Colon (tissue), 2 donors: ENCODE results near the gene VSIG4.
"Not testable (repeated sequence)": the region's sequence is repeated elsewhere in the genome, so short reads cannot be mapped to it uniquely, and the experiment has no call there.

ENCODE experiments used
- FAIRE-seq: peaks from 2 replicates; lab custom pipeline; 2012; peaks lifted over from hg19 to GRCh38; lab: Jason Lieb, UNC
- donor health status: control.
- donor health status: control.

The VSIG4 gene

DNA sequence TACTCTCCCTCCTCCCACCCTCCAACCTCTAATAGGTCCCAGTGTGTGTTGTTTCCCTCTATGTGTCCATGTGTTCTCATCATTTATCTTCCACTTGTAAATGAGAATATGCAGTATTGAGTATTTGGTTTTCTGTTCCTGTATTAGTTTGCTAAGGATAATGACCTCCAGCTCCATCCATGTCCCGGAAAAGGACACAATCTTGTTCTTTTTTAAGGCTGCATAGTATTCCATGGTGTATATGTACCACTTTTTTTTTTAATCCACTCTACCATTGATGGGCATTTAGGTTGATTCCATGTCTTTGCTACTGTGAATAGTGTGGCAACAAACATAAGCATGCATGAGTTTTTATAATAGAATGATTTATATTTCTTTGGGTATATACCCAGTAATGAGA lies 62.7 kb downstream of the VSIG4 start:
- FAIRE-seq = not testable (repeated sequence)

DNA sequence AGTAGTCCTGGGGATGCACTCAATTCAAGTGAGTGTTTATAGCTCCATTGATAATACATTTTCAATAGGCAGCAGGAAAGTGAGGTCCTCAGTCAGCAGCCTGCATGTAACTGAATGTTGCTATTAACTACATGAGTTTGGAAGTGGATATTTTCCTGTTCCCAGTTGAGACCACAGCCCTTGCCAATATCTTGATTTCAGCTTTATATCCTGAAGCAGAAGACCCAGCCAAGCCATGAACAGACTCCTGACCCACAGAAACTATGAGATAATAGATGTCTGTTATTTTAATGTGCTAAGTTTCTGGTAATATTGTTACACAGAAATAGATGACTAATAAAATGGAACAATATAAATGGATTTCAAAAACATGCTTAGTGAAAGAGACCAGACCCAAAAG lies 63.7 kb downstream of the VSIG4 start:
- no peak for FAIRE-seq

DNA sequence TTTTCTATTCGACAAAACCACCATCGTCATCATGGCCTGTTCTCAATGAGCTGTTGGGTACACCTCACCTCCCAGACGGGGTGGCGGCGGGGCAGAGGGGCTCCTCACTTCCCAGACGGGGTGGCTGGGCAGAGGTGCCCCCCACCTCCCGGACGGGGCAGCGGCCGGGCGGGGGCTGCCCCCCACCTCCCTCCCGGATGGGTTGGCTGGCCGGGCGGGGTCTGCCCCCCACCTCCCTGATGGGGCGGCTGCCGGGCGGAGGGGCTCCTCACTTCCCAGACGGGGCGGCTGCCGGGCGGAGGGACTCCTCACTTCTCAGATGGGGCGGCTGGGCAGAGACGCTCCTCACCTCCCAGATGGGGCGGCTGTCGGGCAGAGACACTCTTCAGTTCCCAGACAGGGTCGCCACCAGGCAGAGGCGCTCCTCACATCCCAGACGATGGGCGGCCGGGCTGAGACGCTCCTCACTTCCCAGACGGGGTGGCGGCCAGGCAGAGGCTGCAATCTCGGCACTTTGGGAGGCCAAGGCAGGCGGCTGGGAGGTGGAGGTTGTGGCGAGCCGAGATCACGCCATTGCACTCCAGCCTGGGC lies 64.6 kb downstream of the VSIG4 start:
- not testable (repeated sequence) for FAIRE-seq
